ENCODE results near the gene MMP28.

Gene MMP28

GRCh38 chr17:35738519-35739133 is 56.8 kb downstream of the MMP28 start:
- no peak for TF ChIP-seq CTCF (IDR thresholded peaks at IDR 0.05; ENCODE audit: poor library complexity, severe bottlenecking)
- H3K9me3 ChIP-seq (ENCODE audit: severe bottlenecking) = no peaks in the 10 kb centered on the region
- peaks cover 33% of the 10 kb centered on the region for H3K27me3 ChIP-seq (ENCODE audit: insufficient read depth, poor library complexity, severe bottlenecking)
- H3K4me3 ChIP-seq (ENCODE audit: severe bottlenecking) = no peak overlapping the region
- H3K36me3 ChIP-seq (ENCODE audit: low read depth) = no peaks in the 10 kb centered on the region
- ATAC-seq (ENCODE audit: low read depth) = no peak
- H3K27ac ChIP-seq (ENCODE audit: poor library complexity, severe bottlenecking) = no peak overlapping the region
- H3K4me1 ChIP-seq (ENCODE audit: insufficient read depth, poor library complexity, severe bottlenecking) = no peaks in the 10 kb centered on the region
- DNase-seq (ENCODE audit: low spot score) = no peak

- ATAC-seq (ENCODE audit: low read depth) (no peak), DNase-seq (ENCODE audit: low spot score) (no peak)
- Histone ChIP-seq H3K36me3 (ENCODE audit: low read depth) (no peaks in the 10 kb centered on the region), H3K27me3 (ENCODE audit: insufficient read depth, poor library complexity, severe bottlenecking) (peaks cover 15% of the 10 kb centered on the region), H3K4me1 (ENCODE audit: insufficient read depth, poor library complexity, severe bottlenecking) (no peaks in the 10 kb centered on the region), H3K4me3 (ENCODE audit: severe bottlenecking) (no peak overlapping the region), H3K9me3 (ENCODE audit: severe bottlenecking) (no peaks in the 10 kb centered on the region), H3K27ac (ENCODE audit: poor library complexity, severe bottlenecking) (no peak overlapping the region)
- no peak for TF ChIP-seq CTCF (IDR thresholded peaks at IDR 0.05; ENCODE audit: poor library complexity, severe bottlenecking)
Observed at GRCh38 chr17:35736236-35736635, 59.2 kb downstream of the MMP28 start.

GRCh38 chr17:35735036-35735805 is 60.2 kb downstream of the MMP28 start:
- ATAC-seq (ENCODE audit: low read depth) = no peak
- TF ChIP-seq CTCF (IDR thresholded peaks at IDR 0.05; ENCODE audit: poor library complexity, severe bottlenecking) = no peak
- Histone ChIP-seq H3K4me1 (ENCODE audit: insufficient read depth, poor library complexity, severe bottlenecking) (no peaks in the 10 kb centered on the region), H3K27ac (ENCODE audit: poor library complexity, severe bottlenecking) (no peak overlapping the region), H3K27me3 (ENCODE audit: insufficient read depth, poor library complexity, severe bottlenecking) (peaks cover 5% of the 10 kb centered on the region), H3K4me3 (ENCODE audit: severe bottlenecking) (no peak overlapping the region), H3K36me3 (ENCODE audit: low read depth) (no peaks in the 10 kb centered on the region), H3K9me3 (ENCODE audit: severe bottlenecking) (no peaks in the 10 kb centered on the region)
- DNase-seq (ENCODE audit: low spot score) = no peak

- no peaks in the 10 kb centered on the region for H3K9me3 ChIP-seq (ENCODE audit: severe bottlenecking)
- H3K27me3 ChIP-seq (ENCODE audit: insufficient read depth, poor library complexity, severe bottlenecking) = no peaks in the 10 kb centered on the region
- no peak for DNase-seq (ENCODE audit: low spot score)
- H3K36me3 ChIP-seq (ENCODE audit: low read depth) = no peaks in the 10 kb centered on the region
- H3K4me1 ChIP-seq (ENCODE audit: insufficient read depth, poor library complexity, severe bottlenecking) = no peaks in the 10 kb centered on the region
- ATAC-seq (ENCODE audit: low read depth) = no peak
- H3K4me3 ChIP-seq (ENCODE audit: severe bottlenecking) = no peak overlapping the region
- no peak for TF ChIP-seq CTCF (IDR thresholded peaks at IDR 0.05; ENCODE audit: poor library complexity, severe bottlenecking)
- no peak overlapping the region for H3K27ac ChIP-seq (ENCODE audit: poor library complexity, severe bottlenecking)
Observed at GRCh38 chr17:35734396-35734795, 61.0 kb downstream of the MMP28 start.

- Histone ChIP-seq H3K4me1 (ENCODE audit: insufficient read depth, poor library complexity, severe bottlenecking) (no peaks in the 10 kb centered on the region), H3K27ac (ENCODE audit: poor library complexity, severe bottlenecking) (no peak overlapping the region), H3K27me3 (ENCODE audit: insufficient read depth, poor library complexity, severe bottlenecking) (no peaks in the 10 kb centered on the region), H3K4me3 (ENCODE audit: severe bottlenecking) (no peak overlapping the region), H3K9me3 (ENCODE audit: severe bottlenecking) (no peaks in the 10 kb centered on the region), H3K36me3 (ENCODE audit: low read depth) (no peaks in the 10 kb centered on the region)
- no peak for ATAC-seq (ENCODE audit: low read depth)
- TF ChIP-seq CTCF (IDR thresholded peaks at IDR 0.05; ENCODE audit: poor library complexity, severe bottlenecking) = no peak
- no peak for DNase-seq (ENCODE audit: low spot score)
Observed at GRCh38 chr17:35733366-35733765, 62.1 kb downstream of the MMP28 start.
